HG02571 (cell line): ENCODE results near the gene FAM219A.

Experiments
- ATAC-seq: cut with Tn5 transposase; IDR thresholded peaks from one replicate; pipeline ENCODE4 v1.9.1; 2021; ENCODE audit warnings: mild to moderate bottlenecking, moderate library complexity; ENCODE audit not compliant: unreplicated experiment

The FAM219A gene

DNA sequence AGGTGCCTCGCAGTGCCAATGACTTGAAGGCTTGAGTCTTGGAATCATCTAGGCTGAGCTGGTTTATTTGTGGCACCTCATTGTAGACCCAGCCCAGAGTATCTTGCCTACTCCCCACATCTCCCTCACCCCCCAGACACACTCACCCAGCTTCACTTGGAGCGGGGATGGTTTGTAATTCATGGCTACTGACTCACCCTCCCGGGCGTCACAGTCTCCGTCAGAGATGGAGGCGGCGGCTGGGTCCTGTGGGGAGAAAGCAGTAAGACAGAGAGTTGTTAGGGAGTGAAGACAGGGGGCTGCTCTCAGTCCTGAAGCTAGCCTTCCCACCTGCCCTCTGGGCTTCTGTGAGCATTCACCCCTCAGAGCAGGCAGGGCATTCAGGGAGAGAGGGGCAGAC, 52.7 kb downstream of the FAM219A start:
- no peak for ATAC-seq

GRCh38 chr9:34403554-34404380, 54.6 kb downstream of the FAM219A start:
- no peak for ATAC-seq

DNA sequence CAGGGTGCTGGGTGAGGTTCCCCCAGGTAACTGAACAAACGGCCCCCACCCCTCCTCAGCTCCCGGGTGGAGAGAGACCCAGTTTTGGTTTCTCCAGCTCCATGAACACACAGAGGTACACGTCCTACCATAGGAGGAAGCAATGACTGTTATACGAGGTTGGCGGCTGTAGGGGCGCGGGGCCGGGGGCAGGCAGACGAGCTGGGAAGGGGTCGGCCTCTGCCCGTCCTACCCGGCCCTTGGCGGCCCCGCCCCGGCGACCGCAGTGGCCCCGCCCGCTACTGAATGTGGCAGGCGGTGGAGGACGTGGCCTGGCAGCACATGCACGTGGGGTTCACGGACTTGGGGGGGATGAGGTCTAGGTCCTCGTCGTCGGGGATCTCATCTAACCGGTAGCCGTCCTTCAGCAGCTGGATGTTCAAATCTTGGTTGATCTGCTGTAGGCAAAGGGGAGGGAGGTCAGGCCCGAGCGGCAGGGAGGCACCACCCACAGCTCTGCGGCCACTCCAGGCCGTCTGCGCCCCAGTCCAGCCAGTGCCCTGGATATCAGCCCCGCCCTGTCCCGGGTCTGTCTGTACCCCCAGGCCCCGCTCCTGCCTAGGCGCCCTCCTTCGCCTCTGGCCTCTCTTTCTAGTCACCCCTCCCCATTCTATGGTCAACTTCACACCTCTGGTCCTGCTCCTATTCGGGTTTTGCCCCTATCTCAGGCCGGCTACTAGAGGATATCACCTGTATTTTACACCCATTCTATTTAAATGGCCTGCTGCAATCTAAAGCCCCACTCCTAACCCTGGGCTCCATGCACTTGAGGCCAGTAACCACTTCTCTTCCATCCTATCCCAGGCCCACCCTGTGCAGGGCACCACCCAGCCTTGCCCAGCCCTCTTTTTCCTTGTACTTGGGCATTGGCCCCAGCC, 57.4 kb downstream of the FAM219A start:
- no peak for ATAC-seq

GRCh38 chr9:34400275-34400674, 58.1 kb downstream of the FAM219A start:
- no peak for ATAC-seq

DNA sequence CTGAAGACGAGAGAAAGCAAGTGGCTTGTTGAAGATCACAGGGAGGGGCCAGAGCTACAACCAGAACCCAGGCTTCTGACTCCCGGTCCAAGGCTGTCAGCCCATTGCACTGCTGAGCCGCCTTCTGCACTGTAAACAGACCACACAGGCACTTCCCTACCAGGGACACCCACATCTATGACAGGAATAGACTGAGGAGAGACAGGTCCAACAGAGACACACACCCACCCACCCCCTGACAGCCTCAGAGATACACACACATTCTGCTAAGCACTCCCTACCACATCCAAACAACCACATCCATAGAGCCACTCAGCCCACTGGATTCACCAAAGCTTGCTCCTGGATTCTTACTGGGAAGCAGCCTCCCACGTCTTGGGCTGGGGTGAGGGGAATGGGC, 58.6 kb downstream of the FAM219A start:
- no peak for ATAC-seq

DNA sequence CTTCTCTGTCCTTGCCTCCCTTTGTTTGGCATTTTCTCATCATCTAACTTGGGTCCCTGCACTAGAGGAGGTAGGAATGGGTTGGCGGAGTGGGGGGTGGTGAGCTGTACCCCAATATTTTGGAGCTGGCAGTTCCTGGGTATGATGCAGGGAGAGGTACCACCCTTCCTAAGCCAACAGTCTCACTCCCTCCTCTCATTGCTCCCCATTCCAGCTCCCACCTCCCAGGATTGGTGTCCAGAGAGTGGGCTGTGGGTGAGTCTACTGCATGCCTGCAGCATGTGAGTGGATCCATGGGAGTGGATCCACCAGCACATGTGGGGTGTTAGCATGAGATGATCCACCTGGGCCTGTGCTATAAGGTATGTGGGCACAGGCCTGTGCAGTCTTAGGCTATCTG, 59.5 kb downstream of the FAM219A start:
- ATAC-seq, result no peak

DNA sequence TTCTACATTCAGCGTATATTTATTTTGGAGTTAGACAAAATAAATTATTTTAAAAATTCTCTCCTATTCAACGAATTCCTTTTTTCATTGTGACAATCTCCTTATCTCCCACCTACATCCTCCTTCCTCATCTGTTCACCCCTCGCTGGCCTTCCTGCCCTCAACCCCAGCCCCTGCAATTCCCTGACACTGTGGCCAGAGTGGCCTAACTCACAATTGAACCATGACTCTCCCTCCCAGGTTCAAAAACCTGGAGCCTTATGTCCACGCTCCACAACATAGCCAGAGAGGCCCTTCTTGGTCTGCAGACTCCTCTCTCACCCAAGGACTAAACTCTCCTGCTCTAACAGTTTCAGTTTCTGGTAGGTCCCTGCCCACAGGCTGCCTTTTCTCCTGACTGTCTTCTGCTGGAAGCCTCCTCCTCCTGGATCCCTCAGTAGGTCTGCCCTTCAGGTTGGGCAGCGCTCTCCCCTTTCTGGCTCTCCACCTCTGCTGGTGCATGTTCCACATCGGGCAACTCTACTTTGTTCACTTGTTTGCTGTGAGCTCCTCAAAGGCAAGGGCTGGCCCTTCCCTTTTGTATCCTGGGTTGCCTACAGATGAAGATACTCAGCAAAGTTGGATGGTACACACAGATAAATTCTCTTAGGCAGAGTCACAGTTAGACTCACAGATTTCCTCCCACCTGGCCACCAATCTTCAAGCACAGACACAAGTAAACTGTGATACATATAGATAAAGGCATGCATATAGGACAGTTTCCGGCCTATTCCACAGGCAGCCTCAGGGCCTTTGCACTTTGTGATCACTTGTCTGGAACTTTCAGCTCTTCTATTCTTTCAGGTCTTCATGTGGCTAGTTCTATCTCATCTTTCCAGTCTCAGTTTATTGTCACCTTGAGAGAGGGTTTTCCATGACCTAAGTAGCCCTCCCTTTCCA, 61.8 kb downstream of the FAM219A start:
- ATAC-seq, result no peak

- ATAC-seq, result no peak
Observed at GRCh38 chr9:34392511-34392910, 65.9 kb downstream of the FAM219A start.

GRCh38 chr9:34387239-34387638, 71.1 kb downstream of the FAM219A start:
- ATAC-seq, result no peak

DNA sequence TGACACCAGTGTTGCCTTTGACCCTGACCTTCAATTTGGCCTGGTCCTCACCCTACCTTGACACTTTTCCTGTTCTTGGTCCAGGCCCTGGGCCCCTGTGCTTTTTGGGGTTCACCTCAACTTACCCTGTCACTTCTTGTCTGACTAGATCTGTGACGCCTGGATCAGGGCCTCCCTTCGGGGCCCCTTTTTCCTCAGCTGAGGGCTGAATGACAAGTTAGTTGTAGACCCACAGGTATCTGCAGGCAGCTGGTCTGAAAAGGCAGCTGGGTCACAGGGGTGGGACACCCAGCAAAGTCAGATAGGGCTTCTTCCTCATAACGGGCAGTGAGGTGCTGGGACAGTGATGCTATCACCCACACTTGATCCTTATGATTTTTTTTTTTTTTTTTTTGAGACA, 71.7 kb downstream of the FAM219A start:
- no peak for ATAC-seq

- no peak for ATAC-seq
Observed at GRCh38 chr9:34385561-34386230, 72.7 kb downstream of the FAM219A start.

GRCh38 chr9:34384368-34385165, 73.8 kb downstream of the FAM219A start:
- no peak for ATAC-seq

- ATAC-seq, result no peak
Observed at GRCh38 chr9:34383904-34384303, 74.5 kb downstream of the FAM219A start.

DNA sequence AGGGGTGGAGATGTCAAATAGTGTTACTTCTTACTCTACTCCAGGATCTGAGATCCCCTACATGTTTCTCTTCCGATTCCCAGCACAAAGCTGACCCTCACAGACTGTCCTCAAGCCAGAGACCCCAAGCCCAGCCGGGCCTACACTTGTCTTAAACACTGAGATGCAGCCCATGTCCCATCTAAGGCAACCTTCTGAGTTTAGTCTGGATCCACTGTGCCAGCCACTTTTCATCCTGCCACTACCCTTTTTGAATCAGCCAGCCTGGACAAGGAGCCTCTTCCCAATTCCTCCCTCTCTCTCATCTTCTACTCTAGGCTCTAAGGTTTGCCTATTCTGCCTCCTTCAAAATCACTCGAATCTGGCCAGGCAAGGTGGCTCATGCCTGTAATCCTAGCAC, 75.5 kb downstream of the FAM219A start:
- no peak for ATAC-seq

DNA sequence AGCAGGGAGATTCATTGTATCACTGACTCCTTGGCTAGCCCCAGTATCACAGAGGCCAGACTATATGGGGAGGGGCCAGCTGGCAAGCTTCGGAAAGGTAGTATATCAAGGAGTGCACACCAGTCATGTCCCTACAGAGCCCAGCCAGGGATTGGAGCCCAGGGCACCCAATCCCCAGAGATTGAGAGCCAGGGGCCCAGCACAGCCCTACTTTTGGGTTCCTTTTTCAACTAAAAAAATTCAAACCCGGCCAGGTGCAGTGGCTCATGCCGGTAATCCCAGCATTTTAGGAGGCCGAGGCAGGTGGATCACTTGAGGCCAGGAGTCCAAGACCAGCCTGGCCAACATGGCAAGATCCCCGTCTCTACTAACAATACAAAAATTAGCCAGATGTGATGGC, 76.3 kb downstream of the FAM219A start:
- ATAC-seq, result no peak

GRCh38 chr9:34381323-34381722, 77.0 kb downstream of the FAM219A start:
- ATAC-seq, result no peak

DNA sequence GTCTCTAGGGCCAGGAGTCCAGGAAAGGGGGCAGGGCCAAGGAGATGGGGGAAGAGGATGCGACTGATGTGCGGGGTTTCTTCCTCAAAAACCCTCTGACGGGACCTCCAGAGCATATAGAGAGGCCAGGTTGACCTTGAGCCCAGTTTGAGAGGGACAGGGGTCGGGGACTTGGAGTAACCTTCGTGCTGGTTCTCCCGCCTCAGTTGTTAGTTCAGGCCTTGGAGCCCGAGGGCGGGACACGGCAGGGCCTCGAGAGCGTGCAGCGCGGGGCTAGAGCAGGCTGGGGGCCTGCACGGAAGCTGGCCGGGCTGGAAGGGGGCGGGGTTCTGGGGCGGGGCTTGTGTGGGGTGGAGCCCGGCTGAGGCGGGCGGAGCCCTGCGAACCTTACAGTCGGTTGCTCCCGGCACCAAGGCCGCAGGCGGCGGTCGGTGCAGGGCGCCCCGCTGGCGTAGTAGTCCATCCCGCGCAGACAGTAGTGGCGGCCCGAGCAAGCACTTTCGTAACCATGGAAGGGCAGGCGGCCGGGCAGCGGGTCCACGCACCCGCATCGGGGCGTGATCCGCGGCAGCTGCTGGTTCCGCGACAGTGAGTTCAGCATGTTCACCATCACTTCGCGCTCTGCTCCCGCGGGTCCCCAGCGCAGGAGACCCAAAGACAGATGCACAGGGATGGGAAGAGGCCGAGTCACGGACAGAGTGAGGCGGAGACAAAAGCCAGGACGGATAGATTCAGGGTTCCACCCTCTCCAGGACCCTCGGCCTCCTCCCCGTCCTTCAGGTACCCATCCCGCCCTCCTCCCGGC, 77.7 kb downstream of the FAM219A start:
- peak; percentile 32 for ATAC-seq

DNA sequence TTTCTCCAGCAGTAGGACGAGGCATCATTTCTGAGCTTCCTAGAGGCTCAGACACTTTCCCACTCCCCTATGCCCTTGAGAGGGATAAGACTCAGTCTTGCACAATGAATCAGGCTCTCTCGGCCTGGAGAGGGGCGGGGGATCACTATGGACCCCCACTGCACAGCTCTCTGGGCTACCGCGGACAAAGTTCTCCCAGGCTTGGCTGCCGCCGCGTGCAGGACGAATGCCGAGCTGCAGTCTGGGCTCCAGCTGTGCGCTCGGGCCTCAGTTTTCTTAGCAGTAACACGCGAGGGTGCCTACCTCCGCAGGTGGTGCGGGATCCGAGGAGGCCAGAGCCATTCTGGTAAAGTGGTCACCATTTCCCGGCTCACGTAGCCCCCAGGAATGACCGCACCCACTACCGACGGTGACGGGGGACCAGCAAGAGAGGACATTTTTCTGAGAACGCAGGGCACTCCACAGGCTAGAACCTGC, 78.3 kb downstream of the FAM219A start:
- ATAC-seq, result no peak
